Stomach (tissue), 4 donors: ENCODE data around the gene AGTRAP.

Source experiments
- CTCF ChIP-seq, 7 experiments: fragments of 450-650 bp in 4 of 7; fragments of 200-600 bp in 3 of 7; sonication (generic) in 3 of 7; IDR thresholded peaks; one replicate each; pipeline ENCODE4 v1.5.1; 2016 to 2019; ENCODE audit warnings: antibody characterized with exemption in 7 of 7, control low read depth in 2 of 7, mild to moderate bottlenecking in 1 of 7
- POLR2A ChIP-seq, 4 donors: fragments of 450-650 bp; IDR thresholded peaks; one replicate each; pipeline ENCODE4 v1.6.1; 2016; ENCODE audit warnings: antibody characterized with exemption in 4 of 4, control low read depth in 2 of 4, mild to moderate bottlenecking in 1 of 4, moderate library complexity in 1 of 4

DNA sequence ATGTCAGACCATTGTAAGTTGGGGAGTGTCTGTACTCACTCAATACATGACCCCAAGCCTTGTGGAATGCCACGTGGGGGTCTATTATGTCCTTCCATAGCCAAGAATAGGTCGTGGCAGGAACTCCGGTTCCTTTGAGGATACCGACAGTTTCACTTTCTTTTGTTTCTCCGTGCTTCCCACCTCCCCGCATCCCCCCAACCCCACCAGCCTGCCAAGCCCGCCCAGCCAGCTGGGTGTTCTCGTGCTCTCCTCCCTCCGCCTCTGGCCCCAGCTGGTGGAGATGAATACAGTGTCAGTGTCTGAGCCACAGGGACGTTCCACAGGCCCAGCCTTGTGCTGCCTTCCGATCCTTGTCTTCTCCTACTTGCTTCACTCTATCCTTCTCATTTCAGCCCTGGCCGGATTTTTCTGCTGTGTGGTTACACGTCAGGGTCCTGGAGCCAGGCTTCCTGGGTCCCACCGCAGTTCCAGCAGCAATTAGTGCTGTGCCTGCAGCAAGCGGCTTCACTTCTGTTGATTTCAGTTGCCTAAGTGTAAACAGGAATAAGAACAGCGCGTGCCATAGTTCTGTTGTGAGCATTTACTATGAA lies 4.1 kb upstream of the AGTRAP start:
- no peak for TF ChIP-seq CTCF (IDR thresholded peaks at IDR 0.05)
- no peak for TF ChIP-seq POLR2A (IDR thresholded peaks at IDR 0.05)
